Esophagus muscularis mucosa (tissue), 4 donors: ENCODE measurements around the gene GFPT2. TPM values are rescaled to one million over a fixed set of nuclear protein-coding genes. Genes with fewer than 3 reads are reported as not detected.

ENCODE experiments used
- DNase-seq: peaks from one replicate; pipeline ENCODE4 v3.0.0-alpha.2; 2017; ENCODE audit errors: extremely low spot score
- H3K27ac ChIP-seq, 4 donors: fragments of 200-600 bp; sonication (generic); replicated peaks in 1 of 4; 1 replicate in 3 of 4; 2 replicates in 1 of 4; pipeline ENCODE4 v1.5.1; 2016 to 2019; ENCODE audit warnings: mild to moderate bottlenecking in 1 of 4
- H3K27me3 ChIP-seq, 4 donors: fragments of 200-600 bp; sonication (generic); one replicate each; pipeline versions ENCODE4 v1.5.1 to v1.6.0; 2016 to 2019
- H3K36me3 ChIP-seq, 4 donors: fragments of 200-600 bp; sonication (generic); one replicate each; pipeline ENCODE4 v1.5.1; 2016 to 2019
- H3K4me1 ChIP-seq, 4 donors: fragments of 200-600 bp; sonication (generic); one replicate each; pipeline ENCODE4 v1.5.1; 2016 to 2019
- H3K4me3 ChIP-seq, 4 donors: fragments of 200-600 bp; sonication (generic); 1 replicate in 2 of 4; 2 replicates in 2 of 4; pipeline ENCODE4 v1.5.1; 2016 to 2019; ENCODE audit warnings: mild to moderate bottlenecking in 4 of 4, moderate library complexity in 1 of 4
- H3K9me3 ChIP-seq, 4 donors: fragments of 200-600 bp; sonication (generic); 1 replicate in 3 of 4; 2 replicates in 1 of 4; pipeline ENCODE4 v1.5.1; 2016 to 2019
- CTCF ChIP-seq, 3 experiments: fragments of 200-600 bp in 2 of 3; fragments of 450-650 bp in 1 of 3; sonication (generic) in 2 of 3; IDR thresholded peaks; one replicate each; pipeline ENCODE4 v1.5.1; 2017 to 2019; ENCODE audit warnings: antibody characterized with exemption in 3 of 3, mild to moderate bottlenecking in 2 of 3, moderate library complexity in 1 of 3
- EP300 ChIP-seq: sonication (generic); formaldehyde crosslinking; IDR thresholded peaks from one replicate; pipeline ENCODE4 v1.6.1; 2017; ENCODE audit warnings: antibody characterized with exemption
- POLR2A ChIP-seq: fragments of 450-650 bp; IDR thresholded peaks from one replicate; pipeline ENCODE4 v1.6.1; 2017; ENCODE audit warnings: antibody characterized with exemption, moderate library complexity, mild to moderate bottlenecking, low read depth
- POLR2AphosphoS5 ChIP-seq, 2 donors: sonication (generic); formaldehyde crosslinking; IDR thresholded peaks; one replicate each; pipeline ENCODE4 v1.6.1; 2017; ENCODE audit warnings: antibody characterized with exemption in 2 of 2
- WGBS: methylation state at CpG from one replicate; pipeline ENCODE4 v1.1.5; 2018; 5-methylcytosine and 5-hydroxymethylcytosine counted together
- intact Hi-C: fragments of 100-400 bp; cut with DNase I; formaldehyde crosslinking; loops from one replicate; pipeline ENCODE4 v1.15.1; 2023
- total RNA-seq, 4 donors: library from RNA; depleted of rRNA; stranded (reverse); fragments of >200 nt; gene quantifications; one replicate each; pipeline versions ENCODE4 v1.1.0 to v1.2.1, GENCODE V29; 2016

Gene GFPT2
- total RNA-seq, 4 donors from 2014 or later = 30.1 to 114 (median 33.6) TPM

- WGBS = 94% methylated on average over 7 of the region's 7 CpGs
- intact Hi-C loops = no loop called here
- no peak for TF ChIP-seq CTCF (IDR thresholded peaks at IDR 0.05)
- TF ChIP-seq EP300 = no peak
- TF ChIP-seq POLR2AphosphoS5 (IDR thresholded peaks at IDR 0.05) = no peak
- TF ChIP-seq POLR2A = no peak
Observed at GRCh38 chr5:180287868-180288267, 65.3 kb downstream of the GFPT2 start.

GRCh38 chr5:180287404-180287803, 65.7 kb downstream of the GFPT2 start:
- 92% methylated on average over 2 of the region's 2 CpGs for WGBS
- H3K9me3 ChIP-seq = no peaks in the 10 kb centered on the region
- peaks cover 0 to 19% (median 7%) of the 10 kb centered on the region in 4 donors for H3K36me3 ChIP-seq
- no peaks in the 10 kb centered on the region for H3K27me3 ChIP-seq
- intact Hi-C loops = no loop called here
- H3K4me3 ChIP-seq = no peak overlapping the region
- no peak overlapping the region for H3K27ac ChIP-seq
- H3K4me1 ChIP-seq = peaks cover 16 to 32% (median 27%) of the 10 kb centered on the region in 4 donors
- DNase-seq = no peak
- TF ChIP-seq CTCF (IDR thresholded peaks at IDR 0.05) (no peak), POLR2AphosphoS5 (IDR thresholded peaks at IDR 0.05) (no peak), EP300 (no peak), POLR2A (no peak)

More at GRCh38 chr5:180287868-180288267, 65.3 kb downstream of the GFPT2 start:
- H3K27me3 ChIP-seq = no peaks in the 10 kb centered on the region
- H3K4me3 ChIP-seq = no peak overlapping the region
- H3K36me3 ChIP-seq = peaks cover 0 to 14% (median 5%) of the 10 kb centered on the region in 4 donors
- H3K9me3 ChIP-seq = no peaks in the 10 kb centered on the region
- DNase-seq = no peak
- H3K4me1 ChIP-seq = peaks cover 18 to 32% (median 28%) of the 10 kb centered on the region in 4 donors
- no peak overlapping the region for H3K27ac ChIP-seq

GRCh38 chr5:180284149-180284548, 69.0 kb downstream of the GFPT2 start:
- H3K27me3 ChIP-seq = no peaks in the 10 kb centered on the region
- 80% methylated on average over 10 of the region's 10 CpGs for WGBS
- H3K27ac ChIP-seq = no peak overlapping the region
- peaks cover 5 to 12% (median 10%) of the 10 kb centered on the region in 4 donors for H3K4me1 ChIP-seq
- peaks cover 5 to 44% (median 21%) of the 10 kb centered on the region in 4 donors for H3K36me3 ChIP-seq
- no peak overlapping the region for H3K4me3 ChIP-seq
- intact Hi-C loops = no loop called here
- TF ChIP-seq CTCF (IDR thresholded peaks at IDR 0.05) (no peak), EP300 (no peak), POLR2AphosphoS5 (IDR thresholded peaks at IDR 0.05) (no peak), POLR2A (no peak)
- DNase-seq = peak; percentile 78
- H3K9me3 ChIP-seq = no peaks in the 10 kb centered on the region

GRCh38 chr5:180283026-180283615, 70.0 kb downstream of the GFPT2 start:
- peaks cover 8 to 54% (median 29%) of the 10 kb centered on the region in 4 donors for H3K36me3 ChIP-seq
- peak; percentile 55 for DNase-seq
- intact Hi-C loops = no loop called here
- no peaks in the 10 kb centered on the region for H3K27me3 ChIP-seq
- no peaks in the 10 kb centered on the region for H3K9me3 ChIP-seq
- H3K4me1 ChIP-seq = peaks cover 5 to 12% (median 10%) of the 10 kb centered on the region in 4 donors
- H3K4me3 ChIP-seq = no peak overlapping the region
- TF ChIP-seq POLR2A (no peak), EP300 (no peak), CTCF (IDR thresholded peaks at IDR 0.05) (no peak), POLR2AphosphoS5 (IDR thresholded peaks at IDR 0.05) (no peak)
- H3K27ac ChIP-seq = peak overlapping the region in 1 of 4 donors; percentile 10
- 51% methylated on average over 10 of the region's 10 CpGs for WGBS

GRCh38 chr5:180282281-180282680, 70.9 kb downstream of the GFPT2 start:
- no peak for TF ChIP-seq EP300
- no peak for TF ChIP-seq POLR2A
- no peak for TF ChIP-seq POLR2AphosphoS5 (IDR thresholded peaks at IDR 0.05)
- TF ChIP-seq CTCF (IDR thresholded peaks at IDR 0.05) = no peak

More at GRCh38 chr5:180282281-180282680, 70.9 kb downstream of the GFPT2 start:
- Histone ChIP-seq H3K4me1 (peaks cover 5 to 12% (median 10%) of the 10 kb centered on the region in 4 donors), H3K9me3 (no peaks in the 10 kb centered on the region), H3K4me3 (no peak overlapping the region), H3K27me3 (no peaks in the 10 kb centered on the region), H3K36me3 (peaks cover 16 to 61% (median 35%) of the 10 kb centered on the region in 4 donors), H3K27ac (no peak overlapping the region)
- 95% methylated on average over 9 of the region's 9 CpGs for WGBS
- intact Hi-C loops = no loop called here
- peak; percentile 82 for DNase-seq
